LNCAP (cell line): ENCODE results near the gene DBF4B.

Experiments used
- TF ChIP-seq, protein P1 (sequence below): fragments of 450-650 bp; IDR thresholded peaks from 2 replicates; pipeline ENCODE4 v1.5.1; 2017; ENCODE audit warnings: mild to moderate bottlenecking

DBF4B gene

DNA sequence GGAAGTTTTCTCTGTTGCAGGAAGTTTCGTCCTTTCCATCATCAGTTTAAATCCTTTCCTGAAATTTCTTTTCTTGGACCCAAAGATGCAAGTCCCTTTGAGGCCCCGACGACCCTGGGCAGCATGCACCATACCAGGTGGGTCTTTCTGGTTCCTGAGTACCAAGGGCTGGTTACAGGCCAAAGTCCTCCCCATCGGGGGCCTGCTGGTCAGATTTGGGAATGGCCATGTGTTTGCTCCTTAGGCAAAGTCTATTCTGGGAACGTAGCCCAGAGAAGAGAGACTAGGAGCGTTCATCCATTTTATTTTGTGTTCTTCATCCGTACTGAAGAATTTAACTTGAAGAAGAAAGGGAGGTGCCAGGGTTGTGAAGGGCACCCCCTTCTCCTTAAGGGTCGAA, 32.9 kb downstream of the DBF4B start:
- TF ChIP-seq, protein P1, sequence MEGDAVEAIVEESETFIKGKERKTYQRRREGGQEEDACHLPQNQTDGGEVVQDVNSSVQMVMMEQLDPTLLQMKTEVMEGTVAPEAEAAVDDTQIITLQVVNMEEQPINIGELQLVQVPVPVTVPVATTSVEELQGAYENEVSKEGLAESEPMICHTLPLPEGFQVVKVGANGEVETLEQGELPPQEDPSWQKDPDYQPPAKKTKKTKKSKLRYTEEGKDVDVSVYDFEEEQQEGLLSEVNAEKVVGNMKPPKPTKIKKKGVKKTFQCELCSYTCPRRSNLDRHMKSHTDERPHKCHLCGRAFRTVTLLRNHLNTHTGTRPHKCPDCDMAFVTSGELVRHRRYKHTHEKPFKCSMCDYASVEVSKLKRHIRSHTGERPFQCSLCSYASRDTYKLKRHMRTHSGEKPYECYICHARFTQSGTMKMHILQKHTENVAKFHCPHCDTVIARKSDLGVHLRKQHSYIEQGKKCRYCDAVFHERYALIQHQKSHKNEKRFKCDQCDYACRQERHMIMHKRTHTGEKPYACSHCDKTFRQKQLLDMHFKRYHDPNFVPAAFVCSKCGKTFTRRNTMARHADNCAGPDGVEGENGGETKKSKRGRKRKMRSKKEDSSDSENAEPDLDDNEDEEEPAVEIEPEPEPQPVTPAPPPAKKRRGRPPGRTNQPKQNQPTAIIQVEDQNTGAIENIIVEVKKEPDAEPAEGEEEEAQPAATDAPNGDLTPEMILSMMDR = no peak

DNA sequence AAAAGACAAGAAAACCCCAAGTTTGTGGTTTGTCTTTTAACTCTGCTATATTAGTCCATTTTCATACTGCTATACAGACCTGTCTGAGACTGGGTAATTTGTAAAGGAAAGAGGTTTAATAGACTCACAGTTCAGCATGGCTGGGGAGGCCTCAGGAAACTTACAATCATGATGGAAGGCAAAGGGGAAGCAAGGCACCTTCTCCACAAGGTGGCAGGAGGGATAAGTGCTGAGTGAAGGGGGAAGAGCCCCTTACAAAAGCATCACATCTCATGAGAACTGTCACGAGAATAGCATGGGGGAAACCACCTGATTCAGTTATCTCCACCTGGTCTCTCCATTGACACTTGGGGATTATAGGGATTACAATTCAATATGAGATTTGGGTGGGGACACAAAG, 36.8 kb downstream of the DBF4B start:
- TF ChIP-seq, protein P1 = no peak

DNA sequence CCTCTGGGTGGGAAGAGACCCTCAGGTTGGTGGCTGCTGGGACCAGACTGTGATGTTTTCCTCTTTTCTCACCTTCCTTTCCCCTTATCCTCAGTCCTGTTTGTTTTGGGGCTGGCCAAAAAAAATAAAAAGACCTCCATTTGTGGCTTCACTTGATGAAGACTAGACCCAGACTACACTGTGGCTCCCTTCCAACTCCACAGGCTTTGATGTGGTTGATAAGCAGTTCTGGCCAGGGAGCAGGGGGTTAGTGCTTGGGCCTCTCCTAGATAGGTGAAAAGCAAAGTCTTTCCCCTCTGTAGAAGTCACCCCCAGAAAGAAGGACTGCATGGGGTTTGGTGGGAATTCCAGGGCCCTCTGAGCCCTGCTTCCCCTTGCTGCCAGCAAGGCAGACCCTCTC, 39.1 kb downstream of the DBF4B start:
- TF ChIP-seq, protein P1 = no peak

DNA sequence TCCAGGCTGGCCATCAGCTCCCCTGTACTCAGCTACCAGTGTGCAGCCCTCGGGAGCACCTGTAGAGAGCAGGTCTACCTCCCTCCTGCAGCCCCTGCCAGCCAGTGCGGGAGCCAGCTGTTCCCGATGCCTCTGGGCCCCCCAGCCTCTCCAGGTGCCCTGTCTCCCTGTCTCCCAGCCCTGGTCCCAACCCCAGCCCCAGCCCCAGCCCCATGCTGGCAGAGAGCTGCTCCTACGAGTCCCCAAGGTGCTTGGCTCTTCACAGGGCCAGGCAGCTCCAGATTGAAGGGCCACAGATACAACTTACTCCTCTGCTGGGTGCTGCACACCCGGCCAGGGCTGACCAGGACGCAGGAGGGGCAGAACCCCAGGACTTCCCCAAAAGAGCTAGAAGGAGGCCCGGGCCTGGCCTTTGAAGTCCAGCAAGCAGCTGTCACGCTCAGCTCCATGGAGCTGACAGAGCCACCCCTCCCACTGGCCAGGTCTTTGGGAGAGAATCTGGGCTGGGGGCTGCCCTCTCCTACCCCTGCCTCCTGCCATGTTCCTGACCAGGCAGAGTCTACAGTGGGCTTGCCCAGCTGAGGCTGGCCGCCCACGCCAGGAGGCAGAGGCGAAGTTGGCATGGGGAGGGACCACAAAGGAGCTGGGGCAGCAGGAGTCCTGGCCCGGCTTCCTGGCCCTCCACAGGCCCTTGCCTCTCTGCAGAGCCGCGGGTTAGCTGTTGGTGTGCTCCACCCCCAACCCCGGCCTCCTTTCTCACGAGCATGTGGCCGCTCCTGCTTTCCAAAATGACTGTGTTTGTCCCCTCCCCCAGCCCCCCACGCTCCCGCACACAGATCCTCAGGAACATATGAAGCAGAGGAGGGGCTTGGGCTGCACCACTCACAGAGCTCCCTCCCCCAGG, 40.9 kb downstream of the DBF4B start:
- TF ChIP-seq, protein P1 = no peak

DNA sequence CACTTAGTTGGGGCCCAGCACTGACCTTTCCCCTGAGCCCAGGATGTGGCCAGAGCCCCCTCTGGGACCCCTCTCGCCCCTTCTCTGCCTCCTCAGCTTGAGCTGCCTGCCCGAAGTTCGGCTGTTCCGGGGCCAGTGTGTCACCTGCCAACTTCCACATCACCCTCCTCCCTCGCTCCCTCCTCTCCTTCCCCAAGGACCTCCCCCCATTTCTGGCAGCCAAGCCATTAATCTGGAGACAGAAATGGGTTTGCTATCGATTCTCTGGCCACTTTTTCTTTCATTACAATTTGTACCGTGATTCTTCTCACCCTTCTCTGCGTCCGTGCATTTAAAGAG, 41.5 kb downstream of the DBF4B start:
- TF ChIP-seq, protein P1 = no peak

DNA sequence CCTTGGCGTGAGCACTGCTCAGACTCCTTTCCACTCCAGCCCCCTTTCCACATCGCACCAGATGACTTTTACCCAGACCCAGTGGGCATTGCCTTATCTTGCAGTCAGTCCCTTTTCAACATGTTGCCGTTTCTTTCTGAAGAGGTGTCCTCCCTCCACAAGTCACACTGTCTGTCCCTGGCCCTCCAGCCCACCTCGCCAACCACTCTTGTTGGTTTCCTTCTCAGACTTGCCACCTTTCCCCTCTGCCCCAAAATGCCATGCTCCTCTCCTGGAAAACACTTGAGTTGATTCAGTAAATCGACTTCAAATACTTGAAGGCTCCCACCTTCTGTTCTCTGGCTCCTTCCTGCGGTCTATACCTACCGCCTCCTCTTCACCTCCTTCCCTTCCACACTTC, 42.9 kb downstream of the DBF4B start:
- TF ChIP-seq, protein P1 = no peak

DNA sequence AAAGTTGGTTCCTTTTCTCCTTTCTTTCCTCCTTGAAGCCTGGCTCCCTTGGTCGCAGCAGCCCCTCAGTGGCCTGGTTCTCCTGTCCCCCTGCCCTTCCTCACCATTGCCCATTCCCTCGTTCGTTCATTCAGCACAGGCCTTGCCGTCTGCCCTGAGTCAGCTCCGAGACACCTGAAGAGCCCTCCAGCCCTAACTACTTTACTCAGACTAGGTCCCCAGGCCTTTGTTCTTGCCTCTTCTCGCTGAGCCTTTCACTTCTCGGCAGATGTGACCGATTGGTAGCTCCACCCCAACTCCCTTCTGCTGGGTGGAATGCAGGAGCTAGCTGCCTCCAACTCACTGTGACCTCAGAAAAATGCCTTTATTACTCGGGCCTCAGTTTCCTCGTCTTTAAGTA, 43.3 kb downstream of the DBF4B start:
- TF ChIP-seq, protein P1 = no peak
